Choroid plexus epithelial cell (primary cell): Measurements from ENCODE around the gene PSMB3.

Experiments used
- DNase-seq: peaks from one replicate; pipeline ENCODE4 v3.0.0-alpha.2; 2010; ENCODE audit warnings: low read depth
- H3K4me3 ChIP-seq: 2 replicates; pipeline ENCODE4 v1.5.1; 2011; ENCODE audit warnings: low read depth, mild to moderate bottlenecking, control low read depth, low read length, moderate library complexity
- TF ChIP-seq, protein P1 (sequence below): conservative IDR thresholded peaks from 2 replicates; pipeline ENCODE4 v1.5.1; 2011; ENCODE audit warnings: low read depth, mild to moderate bottlenecking, control low read depth, inconsistent platforms, low read length, moderate library complexity

Gene PSMB3

DNA sequence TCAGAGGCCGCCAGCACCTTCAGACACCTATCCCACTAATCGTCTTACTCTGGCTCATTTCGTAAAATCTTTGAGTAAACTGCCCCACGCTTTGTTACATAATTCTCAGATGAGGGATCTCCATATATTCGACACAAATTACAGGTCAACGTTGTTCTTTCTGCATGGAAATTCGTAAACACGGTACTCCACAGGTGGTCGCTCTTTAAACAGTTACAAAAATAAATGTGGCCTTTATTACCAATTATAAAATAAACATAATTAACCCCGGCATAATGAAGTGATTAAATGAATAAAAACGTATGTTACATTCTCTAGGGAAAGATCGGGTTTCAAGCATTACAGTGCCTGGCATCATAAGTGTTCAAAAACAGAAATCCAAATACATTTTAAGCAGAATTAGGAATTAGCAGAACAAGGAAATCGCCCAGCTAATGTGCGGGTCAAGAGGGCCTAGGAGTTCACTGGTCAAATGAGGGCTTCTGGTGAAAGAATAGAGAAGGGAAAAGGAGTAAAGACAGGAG is 47.8 kb downstream of the PSMB3 start:
- peak overlapping the region; percentile 84 for H3K4me3 ChIP-seq
- TF ChIP-seq, protein P1, sequence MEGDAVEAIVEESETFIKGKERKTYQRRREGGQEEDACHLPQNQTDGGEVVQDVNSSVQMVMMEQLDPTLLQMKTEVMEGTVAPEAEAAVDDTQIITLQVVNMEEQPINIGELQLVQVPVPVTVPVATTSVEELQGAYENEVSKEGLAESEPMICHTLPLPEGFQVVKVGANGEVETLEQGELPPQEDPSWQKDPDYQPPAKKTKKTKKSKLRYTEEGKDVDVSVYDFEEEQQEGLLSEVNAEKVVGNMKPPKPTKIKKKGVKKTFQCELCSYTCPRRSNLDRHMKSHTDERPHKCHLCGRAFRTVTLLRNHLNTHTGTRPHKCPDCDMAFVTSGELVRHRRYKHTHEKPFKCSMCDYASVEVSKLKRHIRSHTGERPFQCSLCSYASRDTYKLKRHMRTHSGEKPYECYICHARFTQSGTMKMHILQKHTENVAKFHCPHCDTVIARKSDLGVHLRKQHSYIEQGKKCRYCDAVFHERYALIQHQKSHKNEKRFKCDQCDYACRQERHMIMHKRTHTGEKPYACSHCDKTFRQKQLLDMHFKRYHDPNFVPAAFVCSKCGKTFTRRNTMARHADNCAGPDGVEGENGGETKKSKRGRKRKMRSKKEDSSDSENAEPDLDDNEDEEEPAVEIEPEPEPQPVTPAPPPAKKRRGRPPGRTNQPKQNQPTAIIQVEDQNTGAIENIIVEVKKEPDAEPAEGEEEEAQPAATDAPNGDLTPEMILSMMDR, result no peak
- no peak for DNase-seq

DNA sequence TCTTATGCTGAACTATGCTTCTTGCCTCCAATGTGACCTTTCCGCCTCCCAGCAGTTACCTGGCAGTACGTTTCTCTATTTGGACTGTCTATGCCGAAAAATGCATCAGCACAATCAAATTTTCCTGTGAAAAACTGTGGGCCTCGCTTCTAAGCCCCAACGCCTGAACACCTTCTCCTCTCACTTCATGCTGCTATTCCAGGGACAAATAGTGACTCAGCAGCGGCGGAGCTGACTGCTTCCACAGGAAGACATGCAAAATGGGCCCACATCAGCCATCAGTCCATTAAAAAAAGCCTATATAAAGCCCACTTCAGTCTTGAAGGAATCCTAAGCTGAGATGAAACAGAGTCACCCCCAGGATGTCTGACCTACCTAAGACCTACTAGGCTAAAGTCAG is 57.3 kb downstream of the PSMB3 start:
- H3K4me3 ChIP-seq, result no peak overlapping the region

More for the DNA sequence above, 57.3 kb downstream of the PSMB3 start:
- DNase-seq, result no peak
- TF ChIP-seq, protein P1, result no peak
